GM23338 (cell line): ENCODE data around the gene SGSM1. TPM values are rescaled to one million over a fixed set of nuclear protein-coding genes. Genes with fewer than 3 reads are reported as not detected.

Source experiments
- ATAC-seq: fragments of 200-7000 bp; cut with Tn5 transposase; 3 replicates; pipeline ENCODE4 v1.9.1; 2020
- DNase-seq: peaks from one replicate; pipeline ENCODE4 v3.0.0-alpha.2; 2015; ENCODE audit warnings: low spot score
- H2AFZ ChIP-seq: fragments of 200-600 bp; sonication (generic); 2 replicates; pipeline ENCODE4 v1.8.0; 2016; ENCODE audit warnings: antibody characterized with exemption, mild to moderate bottlenecking, moderate library complexity
- H3F3A ChIP-seq: fragments of 200-600 bp; sonication (generic); replicated peaks from 2 replicates; pipeline ENCODE4 v1.8.0; 2017; ENCODE audit warnings: antibody characterized with exemption, mixed run types, low read depth
- H3K27ac ChIP-seq: fragments of 200-600 bp; sonication (generic); 2 replicates; pipeline ENCODE4 v1.6.1; 2016; ENCODE audit warnings: low read depth
- H3K27me3 ChIP-seq: fragments of 200-600 bp; sonication (generic); 2 replicates; pipeline ENCODE4 v1.8.0; 2016; ENCODE audit warnings: mild to moderate bottlenecking, mixed run types, moderate library complexity; ENCODE audit not compliant: insufficient read depth
- H3K36me3 ChIP-seq: fragments of 200-600 bp; sonication (generic); 2 replicates; pipeline ENCODE4 v1.8.0; 2016; ENCODE audit warnings: mild to moderate bottlenecking; ENCODE audit not compliant: insufficient read depth
- H3K4me1 ChIP-seq: fragments of 200-600 bp; sonication (generic); 2 replicates; pipeline ENCODE4 v1.8.0; 2016; ENCODE audit warnings: mild to moderate bottlenecking, moderate library complexity; ENCODE audit not compliant: insufficient read depth
- H3K4me2 ChIP-seq: fragments of 200-600 bp; sonication (generic); 2 replicates; pipeline ENCODE4 v1.7.1; 2017; ENCODE audit warnings: mixed run types
- H3K4me3 ChIP-seq: fragments of 200-600 bp; sonication (generic); 2 replicates; pipeline ENCODE4 v1.6.1; 2016; ENCODE audit warnings: mixed run types
- H3K79me2 ChIP-seq: fragments of 200-600 bp; sonication (generic); replicated peaks from 2 replicates; pipeline ENCODE4 v1.8.0; 2017; ENCODE audit warnings: mild to moderate bottlenecking; ENCODE audit not compliant: insufficient read depth
- H3K9me2 ChIP-seq: fragments of 200-600 bp; sonication (generic); 2 replicates; pipeline ENCODE4 v1.8.0; 2017; ENCODE audit not compliant: insufficient read depth
- H4K20me1 ChIP-seq: fragments of 200-600 bp; sonication (generic); replicated peaks from 2 replicates; pipeline ENCODE4 v1.8.0; 2017; ENCODE audit warnings: mild to moderate bottlenecking; ENCODE audit not compliant: insufficient read depth
- H3K27ac Mint-ChIP-seq: 2 replicates; pipeline ENCODE4 v1.8.0; 2020; ENCODE audit warnings: inconsistent platforms, mild to moderate bottlenecking, moderate library complexity, mixed read lengths
- H3K27me3 Mint-ChIP-seq: 3 replicates; pipeline ENCODE4 v1.8.0; 2022; ENCODE audit warnings: low read depth, mild to moderate bottlenecking, moderate library complexity, mixed read lengths, inconsistent platforms; ENCODE audit not compliant: insufficient read depth, poor library complexity
- H3K36me3 Mint-ChIP-seq: 3 replicates; pipeline ENCODE4 v1.8.0; 2021; ENCODE audit warnings: low read depth, mild to moderate bottlenecking, inconsistent platforms, moderate library complexity, mixed read lengths
- H3K4me1 Mint-ChIP-seq: 3 replicates; pipeline ENCODE4 v1.8.0; 2020; ENCODE audit warnings: mild to moderate bottlenecking, inconsistent platforms, mixed read lengths
- H3K4me3 Mint-ChIP-seq: 3 replicates; pipeline ENCODE4 v1.8.0; 2021; ENCODE audit warnings: moderate library complexity, mild to moderate bottlenecking, inconsistent platforms, mixed read lengths
- H3K9me3 Mint-ChIP-seq: 3 replicates; pipeline ENCODE4 v1.8.0; 2020; ENCODE audit warnings: moderate library complexity, mild to moderate bottlenecking, inconsistent platforms, mixed read lengths
- CREB1 ChIP-seq: fragments of 250-450 bp; sonication (Bioruptor Pico); IDR thresholded peaks from 2 replicates; pipeline ENCODE4 v1.5.0; 2020; ENCODE audit warnings: low read depth, mild to moderate bottlenecking, moderate library complexity
- CTCF ChIP-seq, 2 experiments: fragments of 200-600 bp in 1 of 2; sonication (generic) in 1 of 2; conservative IDR thresholded peaks; 2 replicates each; pipeline versions ENCODE4 v1.5.1 to v1.6.1; 2016 to 2017; ENCODE audit warnings: antibody characterized with exemption in 2 of 2, low read depth in 2 of 2, mild to moderate bottlenecking in 2 of 2, moderate library complexity in 1 of 2
- ETS1 ChIP-seq: IDR thresholded peaks from 2 replicates; pipeline ENCODE4 v1.6.1; 2016; ENCODE audit warnings: antibody characterized with exemption
- EZH2 ChIP-seq: fragments of 200-600 bp; sonication (generic); IDR thresholded peaks from one replicate; pipeline ENCODE4 v1.8.0; 2017; ENCODE audit warnings: antibody characterized with exemption, mild to moderate bottlenecking, low read depth; ENCODE audit not compliant: unreplicated experiment
- EZH2phosphoT487 ChIP-seq: fragments of 200-600 bp; sonication (generic); IDR thresholded peaks from one replicate; pipeline ENCODE4 v1.8.1; 2018; ENCODE audit warnings: antibody characterized with exemption; ENCODE audit not compliant: unreplicated experiment
- JUNB ChIP-seq: IDR thresholded peaks from one replicate; pipeline ENCODE4 v1.6.1; 2016; ENCODE audit warnings: antibody characterized with exemption; ENCODE audit not compliant: unreplicated experiment
- POLR2AphosphoS5 ChIP-seq: IDR thresholded peaks from 2 replicates; pipeline ENCODE4 v1.6.1; 2016; ENCODE audit warnings: antibody characterized with exemption, low read depth
- STAT1 ChIP-seq: IDR thresholded peaks from one replicate; pipeline ENCODE4 v1.6.1; 2016; ENCODE audit warnings: antibody characterized with exemption; ENCODE audit not compliant: unreplicated experiment
- ZNF114 ChIP-seq: fragments of 250-450 bp; sonication (Bioruptor Pico); IDR thresholded peaks from 2 replicates; pipeline ENCODE4 v1.5.0; 2020; ENCODE audit warnings: mild to moderate bottlenecking, moderate library complexity
- ZNF462 ChIP-seq: fragments of 250-450 bp; sonication (Bioruptor Pico); IDR thresholded peaks from 2 replicates; pipeline ENCODE4 v1.5.0; 2020; ENCODE audit warnings: mild to moderate bottlenecking, moderate library complexity
- polyA plus RNA-seq: library from polyadenylated mRNA; unstranded; fragments of >200 nt; fragmentation: Nextera tagmentation; extraction: Ambion mirVana; gene quantifications from 2 replicates; pipeline ENCODE4 v1.2.1, GENCODE V29; 2016
- total RNA-seq: library from RNA; depleted of rRNA; stranded (reverse); fragments of >200 nt; shearing (Covaris generic); gene quantifications from 2 replicates; pipeline ENCODE4 v1.2.3, GENCODE V29; 2014

Gene SGSM1
- total and polyA plus RNA-seq, 2 experiments from 2014 or later: 4.7 to 5.4 TPM

GRCh38 chr22:24761888-24762675 lies 43.9 kb upstream of the SGSM1 start:
- Histone ChIP-seq H3K36me3 (no peaks in the 10 kb centered on the region), H3F3A (no peaks in the 10 kb centered on the region), H3K79me2 (no peaks in the 10 kb centered on the region), H3K4me2 (no peak overlapping the region), H3K27me3 (no peaks in the 10 kb centered on the region), H3K4me3 (no peak overlapping the region), H2AFZ (peak overlapping the region; percentile 61), H3K9me2 (no peaks in the 10 kb centered on the region), H3K4me1 (peaks cover 9% of the 10 kb centered on the region), H3K27ac (no peak overlapping the region), H4K20me1 (no peaks in the 10 kb centered on the region)
- Mint-ChIP-seq H3K9me3 (no peaks in the 10 kb centered on the region), H3K4me1 (peaks cover 13% of the 10 kb centered on the region), H3K4me3 (no peak overlapping the region), H3K27ac (no peak overlapping the region), H3K36me3 (no peaks in the 10 kb centered on the region), H3K27me3 (peaks cover 5% of the 10 kb centered on the region)
- TF ChIP-seq JUNB (no peak), ETS1 (no peak), ZNF114 (CRISPR knock-in tag) (no peak), STAT1 (no peak)
- ATAC-seq: no peak
- no peak for DNase-seq

GRCh38 chr22:24763872-24764485 lies 42.0 kb upstream of the SGSM1 start:
- H2AFZ ChIP-seq: peak overlapping the region; percentile 91
- ATAC-seq: peak; percentile 31
- H3F3A ChIP-seq: no peaks in the 10 kb centered on the region
- Mint-ChIP-seq H3K36me3 (no peaks in the 10 kb centered on the region), H3K4me1 (peaks cover 9% of the 10 kb centered on the region), H3K9me3 (no peaks in the 10 kb centered on the region), H3K4me3 (no peak overlapping the region), H3K27me3 (peaks cover 1% of the 10 kb centered on the region), H3K27ac (no peak overlapping the region)
- H3K4me3 ChIP-seq: no peak overlapping the region
- no peaks in the 10 kb centered on the region for H3K79me2 ChIP-seq
- H3K9me2 ChIP-seq: no peaks in the 10 kb centered on the region
- DNase-seq: peak; percentile 39
- no peak overlapping the region for H3K27ac ChIP-seq
- H3K4me1 ChIP-seq: peaks cover 9% of the 10 kb centered on the region
- no peak overlapping the region for H3K4me2 ChIP-seq
- no peaks in the 10 kb centered on the region for H4K20me1 ChIP-seq
- no peaks in the 10 kb centered on the region for H3K36me3 ChIP-seq
- no peaks in the 10 kb centered on the region for H3K27me3 ChIP-seq
- TF ChIP-seq ETS1 (no peak), CTCF (conservative IDR thresholded peaks at IDR 0.05; ENCODE audit: low read depth in 2 of 2) (no peak), CREB1 (no peak), EZH2 (no peak), ZNF462 (CRISPR knock-in tag) (no peak), ZNF114 (CRISPR knock-in tag) (no peak), EZH2phosphoT487 (no peak), POLR2AphosphoS5 (no peak), JUNB (no peak)
